Stimulated activated CD4-positive, alpha-beta T cell treated with anti-CD3 and anti-CD28 coated beads, Interleukin-1b, Interleukin-23, amount 100 ng/mL, for 1 hour (primary cell): ENCODE data around the gene AGAP9.
"Not testable (repeated sequence)": the region's sequence is repeated elsewhere in the genome, so short reads cannot be mapped to it uniquely, and the experiment has no call there.

Experiments used
- DNase-seq, 2 donors: peaks; one replicate each; pipeline ENCODE4 v3.0.0-alpha.2; 2020; ENCODE audit warnings: low read depth in 2 of 2

Gene AGAP9

DNA sequence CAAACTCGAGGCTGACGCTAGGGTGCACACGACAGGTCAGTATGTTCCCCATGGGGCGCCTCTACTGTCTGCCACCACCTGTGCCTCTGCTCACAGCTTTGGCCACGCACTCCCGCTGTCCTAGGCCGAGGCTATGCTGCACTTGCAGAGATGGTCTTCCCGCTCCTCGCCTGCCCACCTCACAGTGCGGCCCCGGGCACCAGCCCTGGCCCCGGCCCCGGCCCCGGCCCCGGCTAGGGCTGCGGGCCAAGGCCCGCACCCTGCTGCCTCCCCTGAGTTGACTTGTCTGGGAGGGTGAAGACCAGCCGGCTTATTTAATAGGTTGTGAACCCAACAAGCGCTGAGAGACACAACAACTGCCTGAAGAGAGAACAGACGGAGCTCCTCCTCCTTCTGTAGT is at the start of gene AGAP9:
Gene AGAP9 (minus strand): TSS at position 164 of the 400 bp plus-strand sequence. CDS start 112 bp downstream, at position 52.
- DNase-seq = not testable (repeated sequence)

DNA sequence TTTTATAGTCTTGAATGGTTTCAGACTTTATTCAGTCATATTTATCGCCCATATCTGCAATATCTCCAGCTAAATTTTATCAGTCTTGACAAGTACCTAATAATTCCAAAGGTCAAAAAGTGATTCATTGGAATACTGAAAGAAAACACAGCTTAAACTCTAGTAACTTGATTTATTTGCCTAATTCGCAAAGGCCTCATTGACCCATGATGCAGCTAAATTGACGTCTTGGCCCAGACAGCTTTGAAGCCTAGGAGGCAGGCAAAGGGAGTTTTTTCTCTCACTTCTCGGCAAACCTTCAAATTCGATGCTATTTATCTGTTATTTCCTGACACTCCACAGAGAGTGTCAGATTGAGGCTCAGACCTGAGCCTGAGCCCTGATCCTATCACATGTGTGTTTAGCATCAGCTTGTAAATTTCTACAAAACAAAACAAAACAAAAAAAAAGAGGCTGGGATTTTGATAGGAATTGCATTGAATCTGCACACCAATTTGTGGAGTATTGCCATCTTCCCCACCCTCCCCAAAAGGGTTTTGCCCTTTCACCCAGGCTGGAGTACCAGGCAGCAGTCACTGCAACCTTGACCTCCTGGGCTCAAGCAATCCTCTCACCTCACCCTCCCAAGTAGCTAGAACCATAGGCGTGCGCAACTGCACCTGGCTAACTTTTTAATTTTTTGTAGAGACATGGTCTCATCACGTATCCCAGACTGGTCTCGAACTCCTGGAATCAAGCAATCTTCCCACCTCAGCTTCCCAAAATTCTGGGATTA is 47.9 kb upstream of the AGAP9 start:
- not testable (repeated sequence) for DNase-seq

DNA sequence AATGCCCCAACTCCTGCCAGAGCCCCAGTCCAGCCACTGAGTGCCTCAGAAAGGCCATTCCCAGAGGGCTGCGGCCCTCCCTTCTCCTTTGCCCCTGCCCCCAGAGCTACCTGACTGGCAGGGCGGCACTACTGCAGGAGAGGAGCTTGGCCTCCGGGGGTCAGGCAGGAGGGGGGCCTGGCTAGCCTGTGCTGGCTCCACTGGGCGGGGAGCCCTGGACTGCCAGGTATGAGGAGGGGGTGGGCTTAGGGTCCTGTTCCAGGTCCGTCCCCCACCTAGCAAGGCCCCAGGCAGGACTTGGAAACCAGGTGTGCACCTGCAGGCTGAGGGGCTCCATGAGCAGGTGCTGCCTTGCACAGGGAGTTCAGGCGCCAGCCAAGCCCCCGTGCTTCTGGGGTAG is 43.3 kb upstream of the AGAP9 start:
- DNase-seq = not testable (repeated sequence)

DNA sequence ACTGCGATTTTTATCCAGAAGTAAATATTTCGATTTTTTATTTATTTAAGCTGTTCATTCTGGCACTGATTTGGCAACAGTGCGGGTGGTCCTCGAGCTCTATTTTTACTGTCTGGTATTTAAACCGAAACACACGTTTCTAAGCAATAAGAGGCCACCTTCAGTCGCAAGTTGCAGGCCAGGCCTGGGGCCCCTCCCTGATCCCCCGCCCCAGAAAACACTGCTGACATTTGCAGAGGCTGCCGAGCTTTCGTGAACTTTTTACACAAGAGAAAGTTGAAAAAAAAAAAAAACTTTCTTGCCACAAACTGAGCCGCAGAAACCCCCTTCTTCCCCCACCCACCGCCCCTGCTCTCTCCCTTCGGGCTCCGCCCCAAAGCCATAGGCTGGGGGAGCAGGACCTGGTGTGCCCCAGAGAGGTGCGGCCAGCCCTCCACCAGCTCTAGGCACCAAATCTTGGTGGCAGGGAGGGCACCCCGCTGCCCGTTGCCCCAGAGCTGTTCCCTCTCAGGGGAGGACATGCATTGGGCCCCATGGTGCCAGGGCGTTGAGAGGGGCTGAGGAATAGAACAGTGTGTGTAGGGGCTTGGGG is 42.8 kb upstream of the AGAP9 start:
- not testable (repeated sequence) for DNase-seq

DNA sequence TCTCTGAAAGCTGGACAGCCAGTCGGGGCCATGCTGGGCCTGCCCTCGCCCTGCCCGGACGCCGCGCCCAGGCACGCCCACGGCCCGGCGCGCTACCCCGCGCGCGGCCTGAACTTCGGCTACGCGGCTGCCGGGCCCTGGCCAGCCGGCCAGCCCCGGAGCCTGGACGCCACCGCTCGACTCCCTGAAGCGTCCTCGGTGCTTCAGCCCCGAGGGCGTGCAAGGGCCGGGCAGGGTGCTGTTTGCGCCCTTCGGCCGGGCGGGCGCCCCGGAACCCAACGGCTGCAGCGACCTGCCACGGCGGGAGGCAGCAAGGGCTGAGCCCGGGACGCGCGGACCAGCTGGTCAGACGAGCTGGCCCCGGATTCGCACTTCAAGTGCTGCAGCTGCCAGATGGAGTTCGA is 42.1 kb upstream of the AGAP9 start:
- not testable (repeated sequence) for DNase-seq

DNA sequence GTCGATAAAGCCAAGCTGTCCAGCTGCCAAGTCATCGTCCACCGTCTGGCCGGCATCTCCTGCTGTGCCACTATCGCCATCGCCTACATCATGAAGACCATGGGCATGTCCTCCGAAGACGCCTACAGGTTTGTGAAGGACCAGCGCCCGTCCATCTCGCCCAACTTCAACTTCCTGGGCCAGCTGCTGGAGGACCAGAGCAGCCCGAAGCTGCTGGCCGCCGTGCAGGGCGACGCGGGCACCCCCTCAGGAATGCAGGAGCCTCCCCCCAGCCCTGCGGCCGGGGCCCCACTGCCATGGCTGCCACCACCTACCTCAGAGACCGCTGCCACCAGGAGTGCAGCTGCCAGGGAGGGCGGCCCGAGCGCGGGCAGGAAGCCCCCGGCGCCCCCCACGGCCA is 41.5 kb upstream of the AGAP9 start:
- DNase-seq = not testable (repeated sequence)

DNA sequence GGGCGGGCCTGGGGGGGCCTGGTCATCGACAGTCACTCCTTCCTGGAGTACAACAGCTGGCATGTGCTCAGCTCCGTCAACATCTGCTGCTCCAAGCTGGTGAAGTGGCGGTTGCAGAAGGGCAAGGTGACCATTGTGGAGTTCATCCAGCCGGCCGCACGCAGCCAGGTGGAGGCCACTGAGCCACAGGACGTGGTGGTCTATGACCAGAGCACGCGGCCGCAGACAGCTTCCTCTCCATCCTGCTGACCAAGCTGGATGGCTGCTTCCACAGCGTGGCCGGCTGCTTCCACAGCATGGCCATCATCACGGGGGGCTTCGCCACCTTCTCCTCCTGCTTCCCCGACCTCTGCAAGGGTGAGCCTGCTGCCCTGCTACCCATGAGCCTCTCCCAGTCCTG is 40.9 kb upstream of the AGAP9 start:
- not testable (repeated sequence) for DNase-seq

DNA sequence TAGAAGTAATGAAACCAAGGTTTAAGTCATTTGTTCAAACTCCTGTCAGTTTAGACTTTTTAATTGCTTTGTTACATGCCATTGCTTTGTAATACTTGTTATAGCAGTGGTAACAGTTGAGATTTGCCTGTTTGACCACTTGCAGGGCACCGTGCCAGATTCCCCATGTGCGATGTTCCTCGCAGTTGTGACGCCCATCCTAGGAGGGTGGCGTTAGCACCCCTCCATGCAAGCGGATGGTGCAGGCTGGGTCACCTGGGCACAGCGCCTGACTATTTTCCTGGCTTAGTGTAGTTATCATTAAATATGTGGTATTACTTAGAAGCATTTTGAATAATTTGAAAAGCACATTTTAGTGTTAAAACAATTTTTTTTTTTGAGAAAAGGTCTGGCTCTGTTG is 37.0 kb upstream of the AGAP9 start:
- not testable (repeated sequence) for DNase-seq

DNA sequence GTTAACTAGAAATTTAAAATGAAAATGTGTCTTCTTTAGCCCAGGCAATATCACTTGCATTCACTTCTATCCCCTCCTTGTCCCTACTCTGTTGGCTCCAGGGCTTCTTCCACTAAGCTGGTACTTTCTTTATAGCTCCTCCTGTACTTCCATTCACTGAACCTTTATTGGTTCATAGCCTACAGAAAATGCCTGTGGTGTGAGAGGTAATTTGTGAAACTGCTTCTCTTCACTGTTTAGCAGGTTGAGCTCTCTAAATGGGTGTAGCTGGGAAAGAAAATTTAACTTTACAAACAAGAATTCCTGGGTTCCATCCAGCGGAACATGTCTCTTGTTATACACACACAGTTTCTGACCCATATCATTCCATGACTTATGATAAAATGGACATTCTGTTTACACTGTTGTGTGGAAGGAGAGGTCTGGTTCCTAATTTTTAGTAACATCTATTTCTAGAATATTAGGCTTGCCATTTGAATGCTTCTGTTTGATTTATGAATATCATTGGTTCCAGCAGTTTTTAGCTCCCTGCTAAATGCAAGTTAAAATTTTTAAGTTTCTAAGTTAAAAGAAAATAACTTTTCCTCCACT is 36.4 kb upstream of the AGAP9 start:
- DNase-seq = not testable (repeated sequence)

DNA sequence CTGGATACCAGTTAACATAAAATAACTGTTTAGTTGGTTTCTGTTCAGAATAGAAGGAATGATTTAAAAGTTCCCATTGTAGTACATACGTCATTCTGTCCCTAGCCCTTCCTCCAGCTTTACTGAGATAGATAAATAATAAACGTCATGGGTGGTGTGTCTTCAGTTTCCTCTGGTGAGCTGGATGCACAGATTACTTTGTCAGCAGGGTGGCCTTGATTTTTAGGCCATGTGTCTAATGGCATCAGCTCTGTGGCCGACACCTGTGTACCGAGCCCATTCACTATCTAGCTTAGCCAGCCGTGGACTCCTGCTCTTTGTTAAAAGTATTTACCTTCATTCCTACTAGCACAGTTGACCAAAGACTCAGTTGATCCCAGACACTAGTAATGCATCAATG is 34.7 kb upstream of the AGAP9 start:
- not testable (repeated sequence) for DNase-seq

DNA sequence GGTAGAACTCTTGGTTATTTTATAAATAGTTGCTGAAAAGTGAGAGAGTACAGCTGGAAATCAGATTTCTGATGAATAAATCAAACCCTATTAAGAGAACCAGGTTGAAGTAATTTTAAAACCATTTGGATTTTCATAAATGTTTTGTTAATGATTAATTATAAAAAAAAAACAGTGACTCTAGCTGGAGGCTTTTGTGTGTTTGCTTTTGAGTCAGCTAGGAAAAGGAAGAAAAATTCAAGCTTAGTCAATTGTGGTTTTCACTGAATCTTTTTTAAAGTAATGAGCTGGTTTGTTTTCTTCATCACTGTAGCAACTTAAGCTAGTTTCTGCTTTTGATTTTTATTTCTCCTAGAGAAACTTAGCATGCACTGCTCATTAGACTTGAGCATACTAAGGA is 34.2 kb upstream of the AGAP9 start:
- DNase-seq = not testable (repeated sequence)

DNA sequence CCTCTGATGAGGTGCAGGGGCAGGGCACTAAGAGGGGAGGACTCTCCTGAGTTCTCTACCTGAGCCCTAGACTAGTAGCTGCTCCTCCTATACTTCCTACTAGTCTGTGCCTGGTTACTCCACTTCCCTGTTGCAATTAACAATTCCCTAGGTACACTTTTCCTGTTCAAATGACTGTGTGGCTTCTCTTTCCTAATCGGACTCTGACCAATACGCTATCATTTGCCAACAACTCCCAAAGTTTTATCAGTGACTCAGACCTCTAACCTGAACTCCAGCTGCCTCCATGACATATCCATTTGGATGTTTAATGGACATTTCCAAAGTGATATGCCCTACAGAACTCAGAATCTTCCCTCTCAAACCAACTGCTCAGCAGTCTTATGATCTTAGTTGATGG is 31.9 kb upstream of the AGAP9 start:
- not testable (repeated sequence) for DNase-seq

DNA sequence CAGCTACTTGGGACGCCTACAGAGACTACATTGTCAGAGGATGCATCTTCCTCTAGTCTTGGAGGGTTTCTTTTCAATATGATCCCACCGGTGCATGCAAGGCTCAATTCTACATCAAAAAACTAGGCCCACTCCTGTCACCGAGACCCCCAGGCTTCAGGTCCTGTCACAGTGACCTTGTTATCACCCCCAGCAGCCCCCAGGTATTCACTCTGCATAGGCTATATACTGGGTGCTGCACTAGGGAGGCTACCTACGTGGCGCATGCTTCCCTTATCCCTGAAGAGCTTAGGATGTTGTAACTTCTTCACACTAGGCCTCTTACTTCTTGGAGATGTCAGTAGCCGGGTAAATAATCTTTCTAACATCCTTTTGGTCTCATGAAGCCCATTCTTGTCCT is 31.1 kb upstream of the AGAP9 start:
- not testable (repeated sequence) for DNase-seq

DNA sequence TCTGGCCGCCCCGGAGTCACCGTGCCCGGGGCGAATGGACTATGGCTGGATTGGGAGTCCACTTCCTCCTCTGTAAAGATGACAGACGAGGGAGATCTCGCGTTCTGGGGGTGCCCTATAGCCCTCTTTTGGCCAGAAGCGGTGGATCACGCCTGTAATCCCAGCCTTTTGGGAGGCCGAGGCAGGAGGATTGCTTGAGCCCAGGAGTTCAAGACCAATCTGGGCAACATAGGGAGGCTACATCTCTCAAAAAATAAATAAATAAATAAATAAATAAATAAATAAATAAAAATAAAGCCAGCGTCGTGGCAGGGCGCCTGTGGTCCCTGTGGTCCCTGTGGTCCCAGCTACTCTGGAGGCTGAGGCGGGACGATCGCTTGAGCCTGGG is 30.4 kb upstream of the AGAP9 start:
- DNase-seq = not testable (repeated sequence)

DNA sequence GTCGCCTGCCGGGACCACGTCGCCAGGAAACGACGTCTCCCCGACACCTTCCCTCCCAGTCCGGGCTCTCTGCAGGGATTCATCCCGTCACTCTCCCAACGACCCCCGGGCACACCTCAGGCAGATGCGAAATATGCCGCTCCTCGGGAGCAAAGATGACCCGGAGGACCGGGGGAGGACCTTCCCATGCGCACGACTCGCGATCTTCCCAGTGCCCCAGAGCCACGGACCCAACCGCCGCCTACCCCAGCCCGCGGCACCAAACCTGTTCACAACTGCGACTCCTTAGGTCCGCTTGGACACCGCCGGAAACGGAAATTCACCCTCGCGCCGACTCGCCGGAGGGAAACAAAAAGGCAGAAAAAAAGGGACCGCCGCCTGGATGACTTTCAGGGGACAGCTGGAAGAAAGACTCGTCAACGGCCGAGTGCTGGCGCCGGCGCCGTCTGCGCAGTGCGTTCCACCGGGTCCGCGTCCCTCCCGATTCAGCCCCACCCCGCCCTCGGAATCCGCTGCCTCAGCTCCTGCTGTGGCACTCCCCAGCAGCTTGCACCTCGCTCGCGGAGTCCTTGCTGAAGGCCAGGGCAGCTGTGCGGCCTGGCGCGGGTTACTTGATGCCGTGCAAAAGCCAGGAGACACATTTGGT is 29.9 kb upstream of the AGAP9 start:
- peak; percentile 34 to 70 for DNase-seq

DNA sequence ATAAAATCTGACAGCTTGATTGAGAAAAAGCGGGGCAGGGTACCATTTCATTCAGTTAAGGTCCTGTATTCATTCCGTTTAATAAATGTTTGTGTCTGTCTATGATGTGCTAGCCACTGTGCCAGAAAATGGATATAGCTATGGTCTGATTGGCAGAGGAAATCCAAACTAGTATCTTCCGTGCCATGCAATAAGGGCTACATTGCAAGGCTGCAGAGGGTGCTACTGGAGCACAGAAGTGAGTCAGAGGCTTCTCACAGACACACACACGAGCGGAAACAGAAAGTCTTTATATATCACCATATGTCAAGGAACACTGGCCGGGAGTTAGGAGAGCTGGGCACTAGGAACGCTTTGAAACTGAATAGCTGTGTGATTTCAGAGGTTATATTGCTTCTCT is 29.3 kb upstream of the AGAP9 start:
- DNase-seq = not testable (repeated sequence)

DNA sequence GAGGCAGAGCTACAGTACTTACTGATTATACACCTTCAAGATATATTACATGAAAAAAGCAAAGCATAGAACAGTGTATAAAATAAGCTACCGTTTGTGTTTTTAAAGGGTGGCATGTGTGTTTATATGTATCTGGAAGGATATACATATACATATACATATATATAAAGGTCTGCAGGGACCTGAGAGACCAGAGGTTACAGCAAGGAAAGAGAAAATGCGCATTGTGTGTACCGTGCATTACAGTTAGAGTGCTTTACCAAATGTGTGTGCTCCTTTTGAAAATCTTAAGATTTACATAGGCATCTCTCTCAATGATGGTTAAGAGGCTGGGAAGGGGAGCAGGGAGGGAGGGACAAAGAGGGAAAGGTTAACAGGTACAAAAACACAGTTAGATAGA is 23.8 kb upstream of the AGAP9 start:
- DNase-seq = not testable (repeated sequence)

DNA sequence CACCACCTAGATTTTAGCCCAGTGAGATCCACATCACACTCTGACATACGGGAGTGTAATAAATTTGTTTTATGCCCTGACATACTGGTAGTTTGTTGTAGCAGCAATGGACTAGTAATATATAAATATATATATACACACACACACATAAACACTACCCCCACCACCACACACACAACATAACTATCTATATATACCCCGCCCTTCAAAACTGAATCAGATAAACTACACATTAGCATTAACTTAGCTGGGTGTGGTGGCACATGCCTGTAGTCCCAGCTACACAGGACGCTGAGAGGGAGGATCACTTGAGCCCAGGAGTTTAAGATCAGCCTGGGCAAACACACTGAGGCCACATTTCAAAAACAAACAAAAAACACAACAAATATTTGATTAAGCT is 13.0 kb upstream of the AGAP9 start:
- DNase-seq = not testable (repeated sequence)

DNA sequence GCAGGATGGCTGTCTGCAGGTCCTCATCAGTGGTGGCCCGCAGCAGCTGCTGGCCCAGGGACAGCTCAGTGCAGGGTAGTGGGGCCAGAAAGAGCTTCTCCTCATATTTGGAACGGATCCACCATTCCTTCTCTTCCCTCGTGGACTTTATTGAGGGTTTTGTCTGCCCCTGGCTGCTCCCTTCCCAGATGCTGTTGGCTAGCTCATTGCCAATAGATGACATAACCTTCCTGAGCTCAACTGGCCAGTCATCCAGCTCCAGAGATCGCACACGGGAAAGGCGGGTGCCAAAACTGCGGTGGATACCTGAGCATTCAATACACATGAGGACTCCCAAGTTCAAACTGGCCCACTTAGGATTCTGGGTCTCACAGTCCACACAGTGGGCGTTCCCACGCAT is 21.1 kb downstream of the AGAP9 start:
- DNase-seq = not testable (repeated sequence)

DNA sequence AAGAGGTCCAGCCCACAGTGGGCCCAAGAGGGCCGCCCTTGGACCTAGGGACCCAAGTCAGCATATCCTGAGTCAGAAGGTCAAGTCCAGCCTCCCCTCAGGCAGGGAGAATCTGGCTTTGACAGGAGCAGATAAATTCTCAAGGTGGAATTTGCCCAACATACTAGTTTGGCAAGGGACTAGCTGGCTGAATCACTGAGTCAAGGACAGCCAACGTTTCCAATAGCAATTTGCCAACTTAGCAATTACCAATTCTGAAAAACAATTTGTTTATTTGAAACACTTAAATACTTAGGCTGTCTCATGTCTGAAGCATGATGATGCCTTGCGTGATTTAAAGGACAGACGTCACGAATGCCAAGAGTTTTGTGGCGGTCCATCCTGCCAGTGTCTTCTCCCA is 29.2 kb downstream of the AGAP9 start:
- not testable (repeated sequence) for DNase-seq

DNA sequence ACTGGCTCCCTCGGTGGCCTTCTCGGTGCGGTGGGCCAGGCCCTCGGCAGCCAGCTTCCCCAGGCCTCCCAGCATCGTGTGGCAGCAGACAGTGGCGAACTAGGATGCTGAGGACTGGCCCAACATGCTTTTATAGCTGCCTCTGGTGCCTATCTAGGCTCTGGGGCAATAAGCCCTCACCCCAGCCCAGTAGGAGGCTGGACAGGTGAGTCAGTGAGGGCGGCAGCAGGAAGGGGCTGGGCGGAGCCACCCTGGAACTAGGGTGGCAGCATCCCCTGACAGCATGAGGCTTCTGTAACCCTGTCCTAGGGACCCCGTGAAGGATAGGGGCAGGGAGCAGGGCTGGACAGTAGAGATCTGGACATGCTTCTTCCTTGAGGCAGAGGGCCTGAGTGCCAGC is 31.8 kb downstream of the AGAP9 start, which contains the start of gene FAM25G:
Gene FAM25G (minus strand): TSS at position 101 of the 400 bp plus-strand sequence. CDS start 26 bp downstream, at position 75.
- not testable (repeated sequence) for DNase-seq

DNA sequence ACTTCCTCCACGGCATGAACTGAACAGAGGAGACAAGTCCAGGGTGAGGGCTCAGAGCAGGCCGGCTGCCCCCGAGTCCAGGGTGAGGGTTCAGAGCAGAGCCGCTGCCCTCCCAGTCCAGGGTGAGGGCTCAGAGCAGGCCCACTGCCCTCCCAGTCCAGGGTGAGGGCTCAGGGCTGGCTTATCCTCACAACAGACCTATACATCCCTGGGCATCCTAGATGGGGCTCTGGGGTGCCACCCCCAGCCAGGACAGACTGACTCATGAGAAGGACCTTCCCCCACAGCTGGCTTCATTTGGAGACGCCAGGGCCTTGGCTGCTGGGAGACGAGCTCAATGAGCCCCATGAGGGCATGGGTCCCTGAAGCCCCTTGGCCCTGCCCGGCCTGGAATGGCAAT is 33.8 kb downstream of the AGAP9 start:
- DNase-seq = not testable (repeated sequence)
